Measurements from ENCODE around the gene FADS6. TPM values are rescaled to one million over a fixed set of nuclear protein-coding genes. Genes with fewer than 3 reads are reported as not detected.

FADS6 gene
- total and polyA plus RNA-seq, 2 of the 13 experiments (the other 11 are each of a cell fraction or from before 2014, with no cell fraction given), result 0.11 TPM

DNA sequence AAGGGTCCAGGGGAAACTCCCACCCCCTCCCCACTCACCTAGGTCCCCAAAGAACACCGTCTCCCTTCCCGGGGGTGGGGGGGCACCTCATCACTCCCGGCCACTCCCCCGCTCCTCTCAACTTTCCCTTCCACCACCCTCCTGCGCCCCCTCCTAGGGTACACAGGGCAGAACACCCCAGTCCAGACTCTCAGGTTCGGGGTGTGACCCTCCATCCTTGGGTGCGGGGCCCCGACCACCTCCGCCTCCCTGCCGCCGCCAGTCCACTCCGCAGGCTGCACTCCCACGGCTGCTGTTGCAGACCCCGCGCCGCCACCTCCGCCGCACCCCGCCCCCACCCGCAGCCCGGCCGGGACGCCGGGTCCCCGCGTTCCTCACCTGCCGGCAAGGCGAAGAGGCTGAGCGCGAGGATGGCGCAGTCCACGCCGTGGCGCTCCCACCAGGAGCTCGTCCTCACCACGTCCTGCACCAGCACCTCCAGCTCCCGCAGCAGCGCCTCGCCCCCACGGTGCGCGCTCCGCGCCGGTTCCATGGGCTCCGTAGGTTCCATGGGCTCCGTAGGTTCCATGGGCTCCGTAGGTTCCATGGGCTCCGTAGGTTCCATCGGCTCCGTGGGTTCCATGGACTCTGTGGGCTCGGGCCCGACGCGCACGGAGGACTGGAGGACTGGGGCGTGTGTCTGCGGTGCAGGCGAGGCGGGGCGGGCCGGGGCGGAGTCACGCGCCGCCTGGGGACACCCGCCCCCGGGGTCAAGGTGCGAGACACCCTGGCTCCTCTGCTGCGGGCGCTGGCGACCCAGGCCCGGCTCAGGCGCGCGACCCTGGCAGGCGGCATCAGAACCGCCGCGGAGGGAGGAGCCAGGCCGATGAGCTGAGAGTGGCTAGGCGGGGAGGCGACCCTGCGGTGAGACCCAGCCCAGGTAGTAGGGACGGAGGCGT, at the start of gene FADS6 (continued):
- TF ChIP-seq ZNF318 (CRISPR knock-in tag; IDR thresholded peaks at IDR 0.05), result no peak
- 0 out of 2 replicates have a peak, but pooled peaks have one; percentile 52 for TF ChIP-seq MTA1 (CRISPR knock-in tag; IDR thresholded peaks at IDR 0.05; ENCODE audit: borderline replicate concordance)
- TF ChIP-seq ZKSCAN8 (CRISPR knock-in tag; IDR thresholded peaks at IDR 0.05; ENCODE audit: borderline replicate concordance), result no peak
- TF ChIP-seq TBL1XR1 (IDR thresholded peaks at IDR 0.05; ENCODE audit: borderline replicate concordance, low read length, partially characterized antibody), result no peak
